Measurements from ENCODE around the gene DLG1. TPM values are rescaled to one million over a fixed set of nuclear protein-coding genes. Genes with fewer than 3 reads are reported as not detected.
"Not testable (repeated sequence)": the region's sequence is repeated elsewhere in the genome, so short reads cannot be mapped to it uniquely, and the experiment has no call there.

Gene DLG1
- total and polyA plus RNA-seq, 12 donors: 20.7 to 97.4 (median 54.0) TPM

- WGBS, 2 donors: 63 to 67% methylated on average over 5 of the region's 5 CpGs
- ATAC-seq (peak in 4 of 8 donors; percentile 22 to 37 (median 24)), DNase-seq (no peak)
- H3K36me3 ChIP-seq: no peaks in the 10 kb centered on the region
- no peaks in the 10 kb centered on the region for H3K27me3 ChIP-seq
- H3K4me1 ChIP-seq: peaks cover 0 to 36% (median 32%) of the 10 kb centered on the region in 9 donors
- TF ChIP-seq, protein P1, sequence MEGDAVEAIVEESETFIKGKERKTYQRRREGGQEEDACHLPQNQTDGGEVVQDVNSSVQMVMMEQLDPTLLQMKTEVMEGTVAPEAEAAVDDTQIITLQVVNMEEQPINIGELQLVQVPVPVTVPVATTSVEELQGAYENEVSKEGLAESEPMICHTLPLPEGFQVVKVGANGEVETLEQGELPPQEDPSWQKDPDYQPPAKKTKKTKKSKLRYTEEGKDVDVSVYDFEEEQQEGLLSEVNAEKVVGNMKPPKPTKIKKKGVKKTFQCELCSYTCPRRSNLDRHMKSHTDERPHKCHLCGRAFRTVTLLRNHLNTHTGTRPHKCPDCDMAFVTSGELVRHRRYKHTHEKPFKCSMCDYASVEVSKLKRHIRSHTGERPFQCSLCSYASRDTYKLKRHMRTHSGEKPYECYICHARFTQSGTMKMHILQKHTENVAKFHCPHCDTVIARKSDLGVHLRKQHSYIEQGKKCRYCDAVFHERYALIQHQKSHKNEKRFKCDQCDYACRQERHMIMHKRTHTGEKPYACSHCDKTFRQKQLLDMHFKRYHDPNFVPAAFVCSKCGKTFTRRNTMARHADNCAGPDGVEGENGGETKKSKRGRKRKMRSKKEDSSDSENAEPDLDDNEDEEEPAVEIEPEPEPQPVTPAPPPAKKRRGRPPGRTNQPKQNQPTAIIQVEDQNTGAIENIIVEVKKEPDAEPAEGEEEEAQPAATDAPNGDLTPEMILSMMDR (IDR thresholded peaks at IDR 0.05): no peak
- intact Hi-C loops (cut with DNase I): no loop called here
- peaks cover 0 to 5% (median 0%) of the 10 kb centered on the region in 11 donors for H3K9me3 ChIP-seq
- H3K27ac ChIP-seq: peak overlapping the region in 2 of 10 donors; percentile 7 to 37
- no peak overlapping the region for H3K4me3 ChIP-seq
These were observed 82.1 kb downstream of the DLG1 start for GRCh38 chr3:197216169-197216860.

DNA sequence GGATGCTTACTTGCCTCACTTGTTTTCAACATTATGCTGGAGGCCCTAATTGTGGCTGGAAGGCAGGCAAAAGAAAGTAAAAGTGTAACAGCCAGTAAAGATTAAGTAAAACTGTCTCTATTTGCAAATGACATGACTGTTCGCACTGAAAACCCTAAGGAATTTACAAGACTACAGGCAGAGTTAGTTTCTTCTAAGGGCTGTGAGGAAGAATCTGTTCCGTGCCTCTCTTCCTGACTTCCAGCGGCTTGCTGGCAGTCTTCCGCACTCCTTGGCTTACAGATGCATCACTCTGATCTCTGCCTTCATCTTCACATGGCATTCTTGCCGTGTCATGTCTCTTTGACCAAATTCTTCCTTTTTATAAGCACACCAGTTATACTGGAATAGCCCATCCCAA is 86.1 kb downstream of the DLG1 start:
- H3K27me3 ChIP-seq: no peaks in the 10 kb centered on the region
- DNase-seq (no peak), ATAC-seq (no peak)
- peaks cover 0 to 30% (median 17%) of the 10 kb centered on the region in 9 donors for H3K4me1 ChIP-seq
- H3K36me3 ChIP-seq: no peaks in the 10 kb centered on the region
- peaks cover 0 to 6% (median 0%) of the 10 kb centered on the region in 11 donors for H3K9me3 ChIP-seq
- no peak overlapping the region for H3K27ac ChIP-seq
- intact Hi-C loops (cut with DNase I): no loop called here
- TF ChIP-seq, protein P1 (IDR thresholded peaks at IDR 0.05): no peak
- no peak overlapping the region for H3K4me3 ChIP-seq
- 88 to 94% methylated on average over 5 of the region's 5 CpGs for WGBS, 2 donors

- H3K27me3 ChIP-seq; ATAC-seq; H3K36me3 ChIP-seq; H3K27ac ChIP-seq; H3K9me3 ChIP-seq; DNase-seq; H3K4me3 ChIP-seq; intact Hi-C loops (cut with DNase I): not testable (repeated sequence)
- WGBS, 2 donors: 96 to 99% methylated on average over 4 of the region's 4 CpGs
- peaks cover 0 to 24% (median 16%) of the 10 kb centered on the region in 9 donors for H3K4me1 ChIP-seq
These were observed 86.7 kb downstream of the DLG1 start for GRCh38 chr3:197211698-197212097.

GRCh38 chr3:197209366-197210260 is 88.8 kb downstream of the DLG1 start:
- Histone ChIP-seq H3K27ac (no peak overlapping the region), H3K4me3 (no peak overlapping the region), H3K27me3 (no peaks in the 10 kb centered on the region), H3K36me3 (no peaks in the 10 kb centered on the region), H3K4me1 (peaks cover 0 to 22% (median 12%) of the 10 kb centered on the region in 9 donors), H3K9me3 (peaks cover 0 to 6% (median 0%) of the 10 kb centered on the region in 11 donors)
- DNase-seq: no peak
- intact Hi-C loops (cut with DNase I): no loop called here
- no peak for ATAC-seq
- TF ChIP-seq, protein P1 (IDR thresholded peaks at IDR 0.05): no peak

Measured in heart right ventricle (tissue), 16 donors.